HFFc6 (cell line): ENCODE data around the gene ACOX1. TPM values are rescaled to one million over a fixed set of nuclear protein-coding genes. Genes with fewer than 3 reads are reported as not detected.

Experiments used
- DNase-seq: peaks from one replicate; pipeline ENCODE4 v3.0.0-alpha.2; 2018
- H3K27ac Mint-ChIP-seq: 2 replicates; pipeline ENCODE4 v1.8.0; 2020; ENCODE audit warnings: mild to moderate bottlenecking, mixed read lengths
- H3K27me3 Mint-ChIP-seq: 2 replicates; pipeline ENCODE4 v1.8.0; 2021; ENCODE audit warnings: mild to moderate bottlenecking, moderate library complexity, mixed read lengths; ENCODE audit not compliant: insufficient read depth
- H3K36me3 Mint-ChIP-seq: 2 replicates; pipeline ENCODE4 v1.8.0; 2021; ENCODE audit warnings: low read depth, mixed read lengths
- H3K4me1 Mint-ChIP-seq: 2 replicates; pipeline ENCODE4 v1.8.0; 2020; ENCODE audit warnings: low read depth, mixed read lengths
- H3K4me3 Mint-ChIP-seq: 2 replicates; pipeline ENCODE4 v1.8.0; 2020; ENCODE audit warnings: mild to moderate bottlenecking, moderate library complexity, mixed read lengths
- H3K9me3 Mint-ChIP-seq: 2 replicates; pipeline ENCODE4 v1.8.0; 2020; ENCODE audit warnings: mild to moderate bottlenecking, mixed read lengths
- CTCF ChIP-seq: fragments of 200-600 bp; sonication (generic); IDR thresholded peaks from 2 replicates; pipeline ENCODE4 v1.5.0; 2021; ENCODE audit warnings: antibody characterized with exemption, mild to moderate bottlenecking
- total RNA-seq, 6 experiments: library from RNA; stranded (reverse); fragmentation: NEBNext Ultra II Directional; extraction: Animal tissue kit (Norgen Biotek cat#: 25700); gene quantifications; 2 replicates in 1 of 6; 3 replicates in 5 of 6; pipeline ENCODE4 v1.2.3, GENCODE V29; 2021

Gene ACOX1
- total RNA-seq, 6 experiments from 2014 or later, result 40.4 to 47.2 (median 44.5) TPM

GRCh38 chr17:75943491-75943890, 35.5 kb downstream of the ACOX1 start:
- Mint-ChIP-seq H3K4me3 (no peak overlapping the region), H3K4me1 (peaks cover 17% of the 10 kb centered on the region), H3K27ac (no peak overlapping the region), H3K36me3 (peaks cover 4% of the 10 kb centered on the region; the same call in 1 of the 2 replicates), H3K27me3 (peaks cover 5% of the 10 kb centered on the region), H3K9me3 (no peaks in the 10 kb centered on the region)
- DNase-seq, result no peak
- TF ChIP-seq CTCF, result no peak

- H3K4me3 Mint-ChIP-seq, result no peak overlapping the region
- no peaks in the 10 kb centered on the region for H3K9me3 Mint-ChIP-seq
- TF ChIP-seq CTCF, result no peak
- DNase-seq, result no peak
- H3K27ac Mint-ChIP-seq, result no peak overlapping the region
- no peaks in the 10 kb centered on the region for H3K36me3 Mint-ChIP-seq
- H3K27me3 Mint-ChIP-seq, result peaks cover 5% of the 10 kb centered on the region
- peaks cover 17% of the 10 kb centered on the region for H3K4me1 Mint-ChIP-seq
These were observed 36.5 kb downstream of the ACOX1 start for GRCh38 chr17:75942473-75942872.

GRCh38 chr17:75941442-75941819, 37.5 kb downstream of the ACOX1 start:
- TF ChIP-seq CTCF, result no peak
- Mint-ChIP-seq H3K9me3 (no peaks in the 10 kb centered on the region), H3K27me3 (peaks cover 5% of the 10 kb centered on the region), H3K36me3 (no peaks in the 10 kb centered on the region), H3K4me3 (peak overlapping the region; percentile 95), H3K4me1 (peaks cover 17% of the 10 kb centered on the region), H3K27ac (peak overlapping the region; percentile 94)
- no peak for DNase-seq

- DNase-seq, result peak; percentile 96
- TF ChIP-seq CTCF, result no peak
- peak within 1 kb of the TSS; percentile 94 for H3K27ac Mint-ChIP-seq
- H3K27me3 Mint-ChIP-seq, result peaks cover 5% of the 10 kb centered on the region
- H3K4me1 Mint-ChIP-seq, result peaks cover 17% of the 10 kb centered on the region
- H3K4me3 Mint-ChIP-seq, result peak within 1 kb of the TSS; percentile 95
- no peaks in the 10 kb centered on the region for H3K36me3 Mint-ChIP-seq
- no peaks in the 10 kb centered on the region for H3K9me3 Mint-ChIP-seq
These were observed 38.1 kb downstream of the ACOX1 start, which contains the start of gene FBF1 for GRCh38 chr17:75940727-75941441. FBF1 (minus strand) TSS chr17:75941042; CDS start chr17:75938149, 2,893 bp downstream.

GRCh38 chr17:75937652-75938051, 41.3 kb downstream of the ACOX1 start:
- no peaks in the 10 kb centered on the region for H3K9me3 Mint-ChIP-seq
- H3K4me1 Mint-ChIP-seq, result peaks cover 17% of the 10 kb centered on the region
- peaks cover 5% of the 10 kb centered on the region for H3K27me3 Mint-ChIP-seq
- H3K36me3 Mint-ChIP-seq, result no peaks in the 10 kb centered on the region
- H3K27ac Mint-ChIP-seq, result no peak overlapping the region
- DNase-seq, result no peak
- no peak for TF ChIP-seq CTCF
- no peak overlapping the region for H3K4me3 Mint-ChIP-seq
